Measurements from ENCODE around the gene LCN1.

GRCh38 chr9:135506327-135507103, 14.7 kb upstream of the LCN1 start:
- TF ChIP-seq, protein P1, sequence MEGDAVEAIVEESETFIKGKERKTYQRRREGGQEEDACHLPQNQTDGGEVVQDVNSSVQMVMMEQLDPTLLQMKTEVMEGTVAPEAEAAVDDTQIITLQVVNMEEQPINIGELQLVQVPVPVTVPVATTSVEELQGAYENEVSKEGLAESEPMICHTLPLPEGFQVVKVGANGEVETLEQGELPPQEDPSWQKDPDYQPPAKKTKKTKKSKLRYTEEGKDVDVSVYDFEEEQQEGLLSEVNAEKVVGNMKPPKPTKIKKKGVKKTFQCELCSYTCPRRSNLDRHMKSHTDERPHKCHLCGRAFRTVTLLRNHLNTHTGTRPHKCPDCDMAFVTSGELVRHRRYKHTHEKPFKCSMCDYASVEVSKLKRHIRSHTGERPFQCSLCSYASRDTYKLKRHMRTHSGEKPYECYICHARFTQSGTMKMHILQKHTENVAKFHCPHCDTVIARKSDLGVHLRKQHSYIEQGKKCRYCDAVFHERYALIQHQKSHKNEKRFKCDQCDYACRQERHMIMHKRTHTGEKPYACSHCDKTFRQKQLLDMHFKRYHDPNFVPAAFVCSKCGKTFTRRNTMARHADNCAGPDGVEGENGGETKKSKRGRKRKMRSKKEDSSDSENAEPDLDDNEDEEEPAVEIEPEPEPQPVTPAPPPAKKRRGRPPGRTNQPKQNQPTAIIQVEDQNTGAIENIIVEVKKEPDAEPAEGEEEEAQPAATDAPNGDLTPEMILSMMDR (IDR thresholded peaks at IDR 0.05), result no peak
- TF ChIP-seq EP300 (IDR thresholded peaks at IDR 0.05; ENCODE audit: low read depth) (no peak), POLR2A (IDR thresholded peaks at IDR 0.05) (no peak)

All from transverse colon (tissue), 3 donors.